ENCODE measurements around the gene LTC4S. TPM values are rescaled to one million over a fixed set of nuclear protein-coding genes. Genes with fewer than 3 reads are reported as not detected.

The LTC4S gene
- total and polyA plus RNA-seq, 2 experiments from 2014 or later, result 5.8 to 10.1 TPM

DNA sequence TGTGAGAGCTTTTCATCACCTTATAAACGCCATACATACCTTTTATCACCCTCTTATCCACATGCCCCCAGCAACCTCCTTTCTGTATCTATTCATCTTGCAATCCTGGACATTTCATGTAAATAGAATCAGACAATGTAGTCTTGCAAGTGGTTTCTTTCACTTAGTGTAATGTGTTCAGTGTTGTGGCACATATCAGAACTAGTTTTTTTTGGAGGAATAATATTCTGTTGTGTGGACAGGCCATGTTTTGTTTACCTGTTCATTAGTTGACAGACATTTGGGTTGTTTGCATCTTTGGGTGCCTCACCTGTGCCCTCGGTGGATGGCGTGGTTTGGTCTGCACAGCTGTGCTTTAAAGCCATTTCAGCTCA, 28.3 kb downstream of the LTC4S start:
- Mint-ChIP-seq H3K36me3 (ENCODE audit: low read depth) (peaks cover 53% of the 10 kb centered on the region), H3K4me1 (peaks cover 30% of the 10 kb centered on the region), H3K4me3 (peak overlapping the region; percentile 92), H3K27me3 (ENCODE audit: insufficient read depth, low read depth, poor library complexity) (peaks cover 27% of the 10 kb centered on the region), H3K9me3 (no peaks in the 10 kb centered on the region), H3K27ac (no peak overlapping the region)
- no peak for ATAC-seq
- peaks cover 41% of the 10 kb centered on the region for H3F3A ChIP-seq (replicated peaks; ENCODE audit: low read depth)
- peaks cover 12% of the 10 kb centered on the region; the same call in 1 of the 2 replicates for H3K27me3 ChIP-seq (ENCODE audit: insufficient read depth)
- H3K4me3 ChIP-seq, result peak overlapping the region; percentile 92
- H3K9me2 ChIP-seq (ENCODE audit: insufficient read depth), result no peaks in the 10 kb centered on the region
- H3K4me1 ChIP-seq (ENCODE audit: insufficient read depth), result peaks cover 31% of the 10 kb centered on the region
- peaks cover 16% of the 10 kb centered on the region for H4K20me1 ChIP-seq (replicated peaks; ENCODE audit: insufficient read depth)
- TF ChIP-seq ZNF331 (CRISPR knock-in tag; IDR thresholded peaks at IDR 0.05; ENCODE audit: low read depth) (no peak), EZH2phosphoT487 (IDR thresholded peaks at IDR 0.05; ENCODE audit: unreplicated experiment) (no peak), JUNB (IDR thresholded peaks at IDR 0.05; ENCODE audit: unreplicated experiment) (no peak), NANOG (IDR thresholded peaks at IDR 0.05; ENCODE audit: borderline replicate concordance) (no peak), EZH2 (IDR thresholded peaks at IDR 0.05; ENCODE audit: low read depth, unreplicated experiment) (no peak), POLR2AphosphoS5 (IDR thresholded peaks at IDR 0.05; ENCODE audit: low read depth) (no peak), ZNF114 (CRISPR knock-in tag; IDR thresholded peaks at IDR 0.05) (no peak)
- TF ChIP-seq, protein P1, sequence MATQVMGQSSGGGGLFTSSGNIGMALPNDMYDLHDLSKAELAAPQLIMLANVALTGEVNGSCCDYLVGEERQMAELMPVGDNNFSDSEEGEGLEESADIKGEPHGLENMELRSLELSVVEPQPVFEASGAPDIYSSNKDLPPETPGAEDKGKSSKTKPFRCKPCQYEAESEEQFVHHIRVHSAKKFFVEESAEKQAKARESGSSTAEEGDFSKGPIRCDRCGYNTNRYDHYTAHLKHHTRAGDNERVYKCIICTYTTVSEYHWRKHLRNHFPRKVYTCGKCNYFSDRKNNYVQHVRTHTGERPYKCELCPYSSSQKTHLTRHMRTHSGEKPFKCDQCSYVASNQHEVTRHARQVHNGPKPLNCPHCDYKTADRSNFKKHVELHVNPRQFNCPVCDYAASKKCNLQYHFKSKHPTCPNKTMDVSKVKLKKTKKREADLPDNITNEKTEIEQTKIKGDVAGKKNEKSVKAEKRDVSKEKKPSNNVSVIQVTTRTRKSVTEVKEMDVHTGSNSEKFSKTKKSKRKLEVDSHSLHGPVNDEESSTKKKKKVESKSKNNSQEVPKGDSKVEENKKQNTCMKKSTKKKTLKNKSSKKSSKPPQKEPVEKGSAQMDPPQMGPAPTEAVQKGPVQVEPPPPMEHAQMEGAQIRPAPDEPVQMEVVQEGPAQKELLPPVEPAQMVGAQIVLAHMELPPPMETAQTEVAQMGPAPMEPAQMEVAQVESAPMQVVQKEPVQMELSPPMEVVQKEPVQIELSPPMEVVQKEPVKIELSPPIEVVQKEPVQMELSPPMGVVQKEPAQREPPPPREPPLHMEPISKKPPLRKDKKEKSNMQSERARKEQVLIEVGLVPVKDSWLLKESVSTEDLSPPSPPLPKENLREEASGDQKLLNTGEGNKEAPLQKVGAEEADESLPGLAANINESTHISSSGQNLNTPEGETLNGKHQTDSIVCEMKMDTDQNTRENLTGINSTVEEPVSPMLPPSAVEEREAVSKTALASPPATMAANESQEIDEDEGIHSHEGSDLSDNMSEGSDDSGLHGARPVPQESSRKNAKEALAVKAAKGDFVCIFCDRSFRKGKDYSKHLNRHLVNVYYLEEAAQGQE (IDR thresholded peaks at IDR 0.05; ENCODE audit: unreplicated experiment), result no peak
- TF ChIP-seq, protein P2, sequence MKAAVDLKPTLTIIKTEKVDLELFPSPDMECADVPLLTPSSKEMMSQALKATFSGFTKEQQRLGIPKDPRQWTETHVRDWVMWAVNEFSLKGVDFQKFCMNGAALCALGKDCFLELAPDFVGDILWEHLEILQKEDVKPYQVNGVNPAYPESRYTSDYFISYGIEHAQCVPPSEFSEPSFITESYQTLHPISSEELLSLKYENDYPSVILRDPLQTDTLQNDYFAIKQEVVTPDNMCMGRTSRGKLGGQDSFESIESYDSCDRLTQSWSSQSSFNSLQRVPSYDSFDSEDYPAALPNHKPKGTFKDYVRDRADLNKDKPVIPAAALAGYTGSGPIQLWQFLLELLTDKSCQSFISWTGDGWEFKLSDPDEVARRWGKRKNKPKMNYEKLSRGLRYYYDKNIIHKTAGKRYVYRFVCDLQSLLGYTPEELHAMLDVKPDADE (IDR thresholded peaks at IDR 0.05), result no peak
- peaks cover 21% of the 10 kb centered on the region for H3K79me2 ChIP-seq (replicated peaks; ENCODE audit: insufficient read depth)
- H3K36me3 ChIP-seq (ENCODE audit: insufficient read depth), result peaks cover 23% of the 10 kb centered on the region
- no peak overlapping the region for H3K27ac ChIP-seq (ENCODE audit: low read depth)
- no peak for DNase-seq (ENCODE audit: low spot score)
- H3K4me2 ChIP-seq, result peak overlapping the region; percentile 98
- H2AFZ ChIP-seq, result no peak overlapping the region

DNA sequence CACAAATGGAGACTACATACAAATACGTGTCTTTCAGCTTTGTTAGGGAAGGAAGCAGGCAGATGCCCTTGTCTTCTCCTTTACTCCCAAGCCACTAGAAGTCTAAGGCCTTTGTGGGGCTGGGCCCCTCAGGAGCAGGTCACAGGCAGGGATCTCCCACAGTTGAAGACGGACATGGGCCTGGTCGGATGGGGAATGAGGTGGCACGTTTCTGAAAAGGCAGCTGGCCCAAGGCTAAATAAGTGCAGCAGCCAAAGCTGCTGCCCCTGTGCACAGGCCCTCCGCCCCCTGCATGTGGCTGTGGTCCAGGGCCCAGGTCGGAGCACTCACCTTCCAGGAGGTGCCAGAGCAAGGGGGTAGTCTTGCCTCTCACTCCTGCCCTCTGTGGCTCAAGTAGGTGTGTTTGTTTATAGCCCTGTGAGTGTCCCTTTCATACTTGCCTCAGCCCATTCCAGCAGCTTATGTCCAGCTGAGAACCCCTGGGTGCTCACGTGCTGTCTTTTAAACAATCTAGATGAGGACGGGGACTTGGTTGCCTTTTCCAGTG, 28.7 kb downstream of the LTC4S start:
- TF ChIP-seq POLR2AphosphoS5 (IDR thresholded peaks at IDR 0.05; ENCODE audit: low read depth), result 0 out of 2 replicates have a peak, but pooled peaks have one; percentile 14
- TF ChIP-seq, protein P3, sequence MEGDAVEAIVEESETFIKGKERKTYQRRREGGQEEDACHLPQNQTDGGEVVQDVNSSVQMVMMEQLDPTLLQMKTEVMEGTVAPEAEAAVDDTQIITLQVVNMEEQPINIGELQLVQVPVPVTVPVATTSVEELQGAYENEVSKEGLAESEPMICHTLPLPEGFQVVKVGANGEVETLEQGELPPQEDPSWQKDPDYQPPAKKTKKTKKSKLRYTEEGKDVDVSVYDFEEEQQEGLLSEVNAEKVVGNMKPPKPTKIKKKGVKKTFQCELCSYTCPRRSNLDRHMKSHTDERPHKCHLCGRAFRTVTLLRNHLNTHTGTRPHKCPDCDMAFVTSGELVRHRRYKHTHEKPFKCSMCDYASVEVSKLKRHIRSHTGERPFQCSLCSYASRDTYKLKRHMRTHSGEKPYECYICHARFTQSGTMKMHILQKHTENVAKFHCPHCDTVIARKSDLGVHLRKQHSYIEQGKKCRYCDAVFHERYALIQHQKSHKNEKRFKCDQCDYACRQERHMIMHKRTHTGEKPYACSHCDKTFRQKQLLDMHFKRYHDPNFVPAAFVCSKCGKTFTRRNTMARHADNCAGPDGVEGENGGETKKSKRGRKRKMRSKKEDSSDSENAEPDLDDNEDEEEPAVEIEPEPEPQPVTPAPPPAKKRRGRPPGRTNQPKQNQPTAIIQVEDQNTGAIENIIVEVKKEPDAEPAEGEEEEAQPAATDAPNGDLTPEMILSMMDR (conservative IDR thresholded peaks at IDR 0.05; ENCODE audit: low read depth in 2 of 2), result no peak
- Mint-ChIP-seq H3K27ac (no peak overlapping the region), H3K4me3 (peak overlapping the region; percentile 92), H3K36me3 (ENCODE audit: low read depth) (peaks cover 58% of the 10 kb centered on the region), H3K9me3 (no peaks in the 10 kb centered on the region), H3K4me1 (peaks cover 32% of the 10 kb centered on the region), H3K27me3 (ENCODE audit: insufficient read depth, low read depth, poor library complexity) (peaks cover 25% of the 10 kb centered on the region)
- Histone ChIP-seq H3K4me1 (ENCODE audit: insufficient read depth) (peaks cover 31% of the 10 kb centered on the region), H3K4me3 (peak overlapping the region; percentile 92; the same call in 1 of the 2 replicates), H3K36me3 (ENCODE audit: insufficient read depth) (peaks cover 24% of the 10 kb centered on the region), H3K4me2 (peak overlapping the region; percentile 98), H3K9me2 (ENCODE audit: insufficient read depth) (no peaks in the 10 kb centered on the region), H3K27ac (ENCODE audit: low read depth) (no peak overlapping the region), H3K27me3 (ENCODE audit: insufficient read depth) (peaks cover 7% of the 10 kb centered on the region; the same call in 1 of the 2 replicates), H3F3A (replicated peaks; ENCODE audit: low read depth) (peaks cover 38% of the 10 kb centered on the region), H3K79me2 (replicated peaks; ENCODE audit: insufficient read depth) (peaks cover 21% of the 10 kb centered on the region), H2AFZ (no peak overlapping the region), H4K20me1 (replicated peaks; ENCODE audit: insufficient read depth) (peaks cover 16% of the 10 kb centered on the region)
- DNase-seq (ENCODE audit: low spot score), result no peak
- no peak for ATAC-seq
